Left renal pelvis (tissue), 4 donors: ENCODE results near the gene SLC7A6OS. TPM values are rescaled to one million over a fixed set of nuclear protein-coding genes. Genes with fewer than 3 reads are reported as not detected.

Source experiments
- DNase-seq, 4 donors: peaks; one replicate each; pipeline ENCODE4 v3.0.0-alpha.2; 2013; ENCODE audit warnings: low read depth in 4 of 4, low spot score in 3 of 4
- polyA plus RNA-seq, 4 donors: library from polyadenylated mRNA; unstranded; fragments of 120-200 nt; gene quantifications; one replicate each; pipeline ENCODE4 v1.2.1, GENCODE V29; 2013; ENCODE audit not compliant: insufficient read length in 4 of 4

Gene SLC7A6OS
- 10 to 100 TPM; 16.0 to 23.7 (median 21.9) TPM for polyA plus RNA-seq

DNA sequence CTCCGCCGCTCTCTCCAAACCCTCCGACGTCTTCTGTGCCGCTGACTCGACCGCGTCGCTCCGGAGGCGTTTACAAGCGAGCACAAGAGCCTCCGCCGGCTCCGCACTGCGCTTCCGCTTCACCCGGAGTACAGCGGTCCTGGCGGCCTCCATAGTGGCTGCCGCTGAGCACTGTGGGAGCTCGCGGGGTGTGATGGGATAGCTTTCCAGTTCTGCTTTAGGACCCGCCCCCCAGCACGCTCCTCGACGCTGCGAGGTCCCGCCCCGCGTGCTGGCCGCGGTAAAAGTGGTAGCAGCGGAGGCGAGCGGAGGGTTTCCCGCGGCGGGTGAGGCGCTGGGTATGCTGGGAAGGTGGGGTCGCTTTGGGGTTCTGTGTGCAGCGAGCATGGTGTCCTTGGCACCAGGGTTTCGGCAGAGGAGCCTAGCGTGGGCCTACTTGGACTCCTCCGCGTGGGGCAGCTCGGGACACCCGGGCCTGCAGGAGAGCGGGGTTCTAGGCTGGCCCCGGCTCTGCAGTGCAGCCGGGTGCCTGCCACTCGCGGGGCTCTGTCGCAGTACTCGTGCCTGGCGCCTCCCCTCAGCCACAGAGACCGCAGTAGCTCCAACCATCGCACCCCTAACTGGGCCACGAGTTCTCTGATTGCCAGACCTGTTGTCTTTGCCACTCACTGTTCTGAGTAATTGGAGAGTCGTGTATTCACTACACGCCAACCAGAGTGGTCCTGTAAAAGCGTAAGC, at the start of gene SLC7A6OS, which contains the start of gene PRMT7:
Gene SLC7A6OS, minus strand, starts transcription at position 173 of the 738 bp plus-strand sequence. Its CDS starts 20 bp downstream, at position 153.
Gene PRMT7, plus strand, starts transcription at position 246 of the 738 bp plus-strand sequence. CDS start 4,961 bp downstream, outside the sequence.
- peak in 3 of 4 donors; percentile 78 to 82 (median 79) for DNase-seq

DNA sequence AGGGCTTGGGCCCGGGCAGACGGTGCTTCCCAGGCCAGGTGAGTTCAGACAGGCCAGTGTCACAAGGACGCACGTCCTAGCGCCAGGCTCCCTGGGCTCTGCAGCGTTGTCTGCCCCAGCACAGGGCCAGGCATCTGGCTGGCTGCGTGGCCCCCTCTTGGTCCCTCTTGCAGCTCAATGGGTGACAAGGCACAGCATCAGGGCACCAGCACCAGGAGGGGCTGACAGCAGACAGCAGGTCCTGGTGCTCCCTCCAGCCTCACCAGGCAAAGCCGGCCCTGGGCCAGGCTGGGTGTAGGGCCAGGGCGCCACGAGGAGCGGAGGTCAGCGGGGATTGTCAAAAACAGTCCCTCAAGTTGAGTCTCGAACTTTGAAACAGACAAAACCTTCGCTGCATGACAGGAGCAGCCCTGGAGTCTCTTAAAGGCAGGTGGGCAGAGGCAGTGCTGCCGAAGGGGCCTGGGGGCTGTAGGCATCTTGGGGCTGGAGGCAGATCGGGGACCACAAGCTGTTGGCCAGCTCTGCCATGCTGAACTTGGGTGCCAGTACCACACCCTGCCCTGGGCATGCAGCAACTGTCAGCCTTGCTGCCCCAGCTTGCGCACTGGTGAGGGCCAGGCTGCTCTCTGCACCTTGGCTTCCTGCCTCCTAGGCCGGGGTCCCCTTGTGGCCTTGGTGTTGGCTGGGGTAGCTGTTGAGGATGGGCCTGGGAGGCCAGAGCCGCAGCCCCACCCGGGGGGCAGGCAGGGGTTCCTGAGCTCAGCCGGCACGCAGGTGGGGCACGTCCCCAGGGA, 48.8 kb upstream of the SLC7A6OS start:
- DNase-seq: no peak

DNA sequence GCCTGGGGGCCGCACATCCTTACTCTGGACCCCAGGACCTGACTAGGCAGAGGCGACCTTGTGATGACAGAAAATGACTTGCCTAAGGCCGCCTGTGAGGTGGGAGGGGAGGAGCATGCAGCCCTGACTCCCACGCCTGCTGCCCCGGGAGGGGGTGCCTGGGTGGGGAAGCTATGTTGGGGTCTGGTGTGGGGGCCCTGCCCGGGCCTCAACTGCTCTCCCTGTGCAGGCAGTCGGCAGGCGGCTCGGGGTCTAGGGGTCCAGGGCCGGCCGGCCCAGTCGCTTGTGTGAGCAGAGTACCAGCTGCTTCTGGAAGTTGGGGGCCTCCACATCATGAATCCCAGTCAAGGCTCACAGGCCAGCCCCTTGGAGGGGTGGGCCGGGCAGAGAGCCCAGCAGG, 48.2 kb upstream of the SLC7A6OS start:
- no peak for DNase-seq

DNA sequence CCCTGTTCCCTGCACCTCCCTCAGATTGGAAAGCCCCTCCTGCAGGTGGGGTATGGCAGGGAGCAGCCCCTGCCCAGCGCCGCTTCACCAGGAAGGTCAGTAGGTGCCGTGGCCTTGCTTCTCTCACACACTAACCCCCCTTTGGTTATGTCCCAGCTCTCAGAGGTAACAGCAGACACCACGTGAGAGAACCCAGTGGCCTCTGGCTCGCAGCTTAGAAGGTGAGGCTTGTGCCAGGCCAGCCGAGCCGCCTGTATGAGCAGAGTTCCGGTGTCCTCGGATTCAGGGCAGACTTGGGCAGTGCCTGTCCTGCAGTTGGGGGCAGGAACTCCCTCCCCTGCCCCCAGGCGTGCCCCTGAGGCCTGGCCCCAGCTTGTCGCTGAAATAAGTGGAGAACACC, 47.2 kb upstream of the SLC7A6OS start:
- DNase-seq: no peak

DNA sequence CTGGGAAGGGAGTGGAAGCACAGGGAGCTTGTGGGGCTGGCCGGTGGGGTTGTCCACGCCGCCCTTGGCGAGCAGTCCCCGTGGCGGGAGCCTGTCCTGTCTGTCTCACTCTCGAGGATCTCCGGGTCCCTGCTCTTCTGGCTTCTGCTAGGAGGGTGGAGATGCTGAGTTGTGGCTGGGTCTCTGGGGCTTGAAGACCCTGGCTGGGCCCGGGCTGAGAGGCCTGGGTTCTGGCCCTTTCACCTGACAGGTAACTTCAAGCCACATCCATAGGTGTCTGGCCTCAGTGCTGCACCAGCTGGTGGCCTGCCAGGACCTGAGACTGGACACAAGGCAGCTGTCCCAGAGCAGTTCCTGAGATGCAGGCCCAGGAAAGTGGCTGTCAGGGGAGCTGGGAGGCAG, 46.8 kb upstream of the SLC7A6OS start:
- DNase-seq: no peak

DNA sequence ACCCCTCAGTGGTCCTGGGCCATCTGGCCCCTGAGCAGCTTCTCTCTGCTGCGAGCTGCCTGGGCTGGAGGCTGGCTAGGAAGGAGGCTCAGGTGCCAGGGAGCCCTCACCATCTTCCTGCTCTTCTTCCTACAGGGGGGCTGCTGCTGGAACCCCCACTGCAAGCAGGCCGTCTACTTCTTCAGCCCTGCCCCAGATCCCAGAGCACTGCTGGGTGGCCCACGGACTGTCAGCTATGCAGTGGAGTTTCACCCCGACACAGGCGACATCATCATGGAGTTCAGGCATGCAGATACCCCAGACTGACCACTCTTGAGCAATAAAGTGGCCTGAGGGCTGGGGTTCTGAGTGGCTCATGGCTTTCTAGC, 46.2 kb upstream of the SLC7A6OS start:
- DNase-seq: no peak

DNA sequence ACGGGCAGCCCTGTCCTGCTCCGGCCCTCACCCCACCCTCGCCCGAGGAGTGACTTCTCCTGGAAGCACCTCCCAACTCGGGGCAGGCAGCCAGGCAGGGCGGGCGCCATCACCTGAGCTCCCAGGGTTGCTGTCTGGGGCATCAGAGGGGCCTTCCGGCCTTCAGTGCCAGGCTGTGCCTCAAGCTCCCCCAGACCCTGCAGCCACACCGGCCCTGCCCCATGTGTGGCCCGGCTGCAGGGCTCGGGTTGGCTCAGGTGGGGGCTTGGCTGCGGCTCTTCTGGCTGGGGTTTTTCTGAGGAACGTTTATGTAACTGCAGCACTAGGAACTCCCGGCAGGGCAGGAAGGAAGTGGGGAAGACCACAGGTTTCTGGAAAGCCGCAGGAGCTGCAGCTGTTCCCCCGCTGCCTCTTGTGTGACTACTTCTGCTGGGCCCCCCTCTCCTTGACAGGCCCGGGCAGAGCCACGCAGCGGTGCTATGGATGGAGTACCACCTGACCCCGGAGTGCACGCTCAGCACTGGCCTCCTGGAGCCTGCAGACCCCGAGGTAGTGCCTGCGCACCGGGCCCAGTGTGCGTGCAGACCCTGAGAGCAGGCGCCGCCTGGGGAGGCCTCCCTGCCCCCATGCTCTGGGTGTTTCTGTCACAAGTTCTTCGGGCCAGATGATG, 45.6 kb upstream of the SLC7A6OS start:
- DNase-seq: no peak

DNA sequence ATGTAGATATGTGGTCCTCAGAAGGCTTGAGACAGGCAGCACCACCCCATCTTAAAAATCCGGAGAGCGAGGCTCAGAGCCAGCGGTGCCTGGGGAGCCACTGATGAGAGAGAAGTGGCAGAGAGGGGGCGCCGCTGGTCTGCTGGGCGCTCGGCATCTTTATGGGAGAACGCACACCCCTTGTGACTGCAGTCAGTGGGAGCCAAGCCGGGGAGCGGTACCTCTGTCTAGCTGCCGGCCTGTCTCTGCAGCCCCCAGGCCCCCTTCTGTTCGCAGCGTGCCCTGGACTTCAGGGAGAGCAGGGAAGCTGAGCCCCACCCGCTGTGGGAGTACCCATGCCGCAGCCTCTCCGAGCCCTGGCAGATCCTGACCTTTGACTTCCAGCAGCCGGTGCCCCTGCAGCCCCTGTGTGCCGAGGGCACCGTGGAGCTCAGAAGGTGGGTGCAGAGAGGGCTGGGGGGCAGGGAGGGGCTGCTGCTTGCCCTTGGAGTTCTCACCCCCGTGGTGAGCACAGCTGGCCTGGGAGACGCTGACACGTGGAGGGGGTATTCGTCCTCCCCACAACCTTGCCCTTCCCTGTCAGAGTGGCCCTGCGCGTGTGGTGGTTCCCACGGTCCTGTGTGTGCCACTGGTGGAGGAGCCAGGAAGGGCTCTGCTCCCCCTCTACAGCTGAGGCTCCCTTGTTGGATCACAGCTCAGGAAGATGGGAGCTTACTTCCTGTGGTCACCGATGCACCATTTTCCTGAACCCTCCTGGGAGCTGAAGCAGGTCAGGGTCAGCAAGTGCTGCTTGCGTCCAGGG, 44.9 kb upstream of the SLC7A6OS start:
- DNase-seq: no peak

DNA sequence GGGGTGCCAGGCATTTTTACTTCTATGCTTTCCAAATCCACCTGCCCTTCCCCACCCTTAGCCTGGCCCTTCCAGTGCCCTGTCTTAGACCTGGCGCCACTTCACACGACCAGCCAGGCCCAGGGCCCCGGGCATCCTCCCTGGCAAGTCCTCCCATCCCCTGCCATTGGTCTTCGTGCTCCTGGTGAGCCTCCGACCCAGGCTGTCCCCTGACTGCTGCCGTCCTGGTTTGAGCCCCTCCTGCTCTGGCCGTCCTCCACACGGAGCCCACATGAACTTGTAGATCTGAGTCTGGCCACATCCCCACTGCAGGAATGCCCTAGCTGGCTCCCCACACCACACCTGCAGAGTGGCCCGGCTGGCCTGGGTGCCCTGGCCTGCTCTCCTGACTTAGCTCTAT, 44.1 kb upstream of the SLC7A6OS start:
- no peak for DNase-seq

DNA sequence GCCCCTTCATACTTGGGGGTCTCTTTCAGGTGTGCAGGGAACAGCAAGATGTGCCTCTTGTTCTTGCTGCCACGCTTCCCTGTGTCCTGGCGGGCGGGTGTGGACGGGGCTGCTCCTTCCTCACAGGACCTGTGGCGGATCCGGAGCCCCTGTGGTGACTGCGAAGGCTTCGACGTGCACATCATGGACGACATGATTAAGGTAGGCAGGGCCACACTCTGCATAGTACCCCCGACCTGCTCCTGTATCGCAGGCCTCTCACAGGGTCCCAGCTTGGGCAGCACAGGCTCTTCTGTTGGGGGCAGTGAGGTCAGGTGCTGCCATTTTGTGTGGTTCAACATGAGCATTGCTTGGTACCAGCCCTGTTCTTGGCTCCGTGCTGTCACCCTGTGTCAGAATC, 42.6 kb upstream of the SLC7A6OS start:
- DNase-seq: no peak

DNA sequence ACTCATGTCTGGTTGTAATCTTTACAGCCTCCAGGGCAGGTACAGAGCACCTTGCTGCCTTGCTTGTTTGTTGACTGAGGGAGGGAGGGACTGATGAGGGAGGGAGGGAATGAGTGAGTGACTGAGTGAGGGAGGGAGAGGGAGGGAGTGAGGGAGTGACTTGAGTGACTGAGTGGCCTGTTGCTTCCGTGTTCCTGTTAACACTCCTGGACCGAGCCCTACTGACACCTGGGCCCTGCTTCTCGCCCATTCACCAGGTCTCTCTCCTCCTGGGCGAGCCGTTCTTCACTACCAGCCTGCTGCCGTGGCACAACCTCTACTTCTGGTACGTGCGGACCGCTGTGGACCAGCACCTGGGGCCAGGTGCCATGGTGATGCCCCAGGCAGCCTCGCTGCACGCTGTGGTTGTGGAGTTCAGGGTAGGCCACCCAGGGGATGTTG, 41.3 kb upstream of the SLC7A6OS start:
- no peak for DNase-seq

DNA sequence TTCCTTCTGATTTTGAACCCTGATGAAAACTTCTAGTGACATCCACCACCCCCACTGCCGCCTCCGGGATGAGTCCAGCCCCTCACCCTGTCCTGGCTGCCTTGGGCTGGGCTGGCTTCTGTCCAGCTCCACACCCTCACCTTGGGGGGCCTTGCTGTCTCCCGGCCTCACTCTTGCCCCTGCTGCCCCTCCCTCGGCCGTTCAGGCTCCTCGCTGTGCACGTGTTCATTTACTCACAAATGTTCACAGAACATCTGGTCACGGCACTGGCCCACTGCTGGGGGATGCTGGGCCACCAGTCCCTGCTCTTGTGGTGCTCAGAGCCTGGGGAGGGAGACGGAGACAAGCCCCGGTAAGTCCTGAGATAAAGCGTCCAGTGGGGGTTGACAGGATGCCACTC, 40.7 kb upstream of the SLC7A6OS start:
- no peak for DNase-seq

DNA sequence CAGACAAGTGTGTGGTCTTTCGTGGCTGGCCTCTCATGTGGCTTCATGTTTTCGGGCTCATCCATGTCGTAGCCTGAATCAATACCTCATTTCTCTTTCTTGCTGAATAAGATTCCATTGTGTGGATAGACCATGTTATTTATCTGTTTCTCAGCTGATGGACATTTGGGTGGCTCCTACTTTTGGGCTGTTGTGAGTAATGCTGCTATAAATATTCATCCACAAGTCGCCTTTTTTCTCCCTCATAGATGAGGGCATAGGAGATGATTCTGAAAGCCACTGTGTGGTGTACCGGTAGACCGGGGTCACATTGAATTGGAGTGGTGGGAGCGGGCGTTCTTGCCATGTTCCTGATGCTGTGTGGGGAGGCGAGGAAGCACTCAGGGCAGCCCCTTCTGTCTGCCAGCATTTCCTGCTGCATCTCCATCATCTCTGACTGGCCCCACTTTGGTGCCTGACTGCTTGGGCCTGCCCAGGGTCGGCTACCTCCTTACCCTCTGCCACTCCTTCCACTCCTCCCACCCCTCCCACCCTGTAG, 40.1 kb upstream of the SLC7A6OS start:
- no peak for DNase-seq

DNA sequence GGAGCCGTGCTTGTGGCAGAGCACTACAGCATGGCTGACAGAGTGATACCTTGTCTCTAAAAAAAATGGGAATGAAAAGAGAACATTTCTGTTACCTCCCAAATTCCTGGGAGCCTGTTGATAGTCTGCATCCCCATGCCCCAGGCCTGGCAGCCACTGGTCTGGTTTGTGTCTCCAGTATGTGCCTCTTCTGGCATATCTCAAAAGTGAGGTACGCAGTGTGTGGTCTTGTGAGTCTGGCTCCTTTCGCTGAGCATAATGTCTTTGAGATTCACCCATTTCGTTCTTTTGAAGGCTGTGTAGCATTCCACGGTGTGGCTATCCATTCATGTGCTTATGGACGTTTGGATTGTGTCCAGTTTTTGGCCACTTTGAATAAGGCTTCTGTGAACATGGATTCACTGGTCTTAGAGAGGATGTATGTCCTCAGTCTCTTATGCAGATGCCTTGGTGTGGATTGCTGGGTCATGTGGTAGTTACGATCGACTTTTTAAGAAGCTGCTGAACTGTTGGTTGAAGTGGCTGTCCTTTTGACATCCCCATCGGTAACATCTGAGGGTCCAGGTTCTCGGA, 39.2 kb upstream of the SLC7A6OS start:
- no peak for DNase-seq

DNA sequence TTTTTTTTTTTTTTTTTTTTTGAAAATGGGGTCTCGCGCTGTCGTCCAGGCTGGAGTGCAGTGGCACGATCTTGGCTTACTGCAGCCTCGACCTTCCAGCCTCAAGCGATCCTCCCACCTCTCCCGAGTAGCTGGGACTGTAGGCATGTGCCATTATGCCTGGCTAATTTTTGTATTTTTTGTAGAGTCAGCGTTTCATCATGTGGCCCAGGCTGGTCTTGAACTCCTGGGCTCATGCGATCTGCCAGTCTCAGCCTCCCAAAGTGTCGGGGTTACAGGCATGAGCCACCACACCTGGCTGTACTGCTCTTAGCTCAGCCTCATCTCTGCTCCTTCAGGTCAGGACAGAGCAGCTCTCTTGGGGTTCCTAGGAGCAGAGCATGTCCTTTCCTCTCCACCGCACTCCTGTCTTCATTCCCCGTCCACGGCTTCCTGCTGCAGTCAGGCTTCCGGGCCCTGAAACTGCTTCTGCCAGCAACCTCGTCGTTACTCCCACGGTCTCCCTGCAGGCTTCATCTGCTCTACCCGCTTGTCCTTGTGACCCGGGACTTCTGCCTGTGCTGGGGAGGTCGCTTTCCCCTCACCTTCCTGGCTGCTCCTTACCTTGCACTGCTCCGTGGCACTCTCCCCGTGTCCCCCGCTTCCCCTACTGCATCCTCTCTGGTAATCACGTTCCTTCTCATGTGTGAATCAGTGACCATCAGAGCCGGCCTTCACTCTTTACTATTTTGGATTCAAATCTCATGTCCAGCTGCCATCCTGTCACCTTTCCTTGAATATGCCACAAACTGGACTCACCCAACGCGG, 38.1 kb upstream of the SLC7A6OS start:
- no peak for DNase-seq

DNA sequence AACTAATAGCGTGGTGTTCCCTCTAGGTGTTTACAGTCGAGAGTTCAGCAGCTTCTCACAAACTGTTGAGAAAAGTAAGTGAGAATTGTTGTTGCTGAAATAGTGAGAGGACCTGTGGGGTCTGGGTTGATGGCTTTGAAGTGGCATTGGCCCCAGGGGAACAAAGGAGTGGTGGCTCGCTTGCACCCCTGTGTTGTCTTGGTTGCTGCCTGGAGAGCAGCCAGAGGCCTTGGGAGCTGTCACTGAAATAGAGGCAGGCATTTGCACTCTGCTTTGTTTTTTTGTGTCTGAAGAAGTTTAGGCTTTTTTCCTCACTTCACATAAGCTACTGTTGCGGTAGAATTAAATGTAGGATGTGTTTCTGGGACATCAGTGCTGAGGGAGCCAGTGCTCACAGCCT, 36.9 kb upstream of the SLC7A6OS start:
- DNase-seq: no peak

DNA sequence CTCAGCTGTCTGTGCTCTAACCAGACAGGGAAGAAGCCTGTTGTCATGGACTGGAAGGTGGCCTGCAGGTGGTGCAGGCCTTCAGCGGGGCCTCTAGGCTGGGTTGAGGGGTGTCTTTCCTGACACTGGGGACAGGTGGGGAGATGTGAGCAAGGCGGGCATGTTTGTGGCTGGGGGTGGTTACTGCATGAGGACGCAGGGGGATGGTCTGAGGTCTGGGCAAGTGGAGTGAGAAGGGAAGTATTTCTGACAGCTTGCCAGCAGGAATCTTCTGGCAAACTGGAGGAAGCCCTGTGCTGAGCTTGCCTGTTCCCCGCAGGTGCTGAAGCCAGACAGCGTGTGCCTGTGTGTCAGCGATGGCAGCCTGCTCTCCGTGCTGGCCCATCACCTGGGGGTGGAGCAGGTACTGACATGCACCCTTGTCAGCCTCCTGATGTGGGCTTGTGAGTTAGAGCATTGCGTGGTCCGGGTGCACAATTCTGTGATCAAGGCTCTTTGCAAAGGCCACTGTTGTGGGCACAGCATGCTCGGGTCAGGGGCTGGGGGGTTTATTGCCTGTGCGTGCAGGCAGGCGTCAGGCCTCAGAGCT, 36.2 kb upstream of the SLC7A6OS start:
- DNase-seq: no peak

DNA sequence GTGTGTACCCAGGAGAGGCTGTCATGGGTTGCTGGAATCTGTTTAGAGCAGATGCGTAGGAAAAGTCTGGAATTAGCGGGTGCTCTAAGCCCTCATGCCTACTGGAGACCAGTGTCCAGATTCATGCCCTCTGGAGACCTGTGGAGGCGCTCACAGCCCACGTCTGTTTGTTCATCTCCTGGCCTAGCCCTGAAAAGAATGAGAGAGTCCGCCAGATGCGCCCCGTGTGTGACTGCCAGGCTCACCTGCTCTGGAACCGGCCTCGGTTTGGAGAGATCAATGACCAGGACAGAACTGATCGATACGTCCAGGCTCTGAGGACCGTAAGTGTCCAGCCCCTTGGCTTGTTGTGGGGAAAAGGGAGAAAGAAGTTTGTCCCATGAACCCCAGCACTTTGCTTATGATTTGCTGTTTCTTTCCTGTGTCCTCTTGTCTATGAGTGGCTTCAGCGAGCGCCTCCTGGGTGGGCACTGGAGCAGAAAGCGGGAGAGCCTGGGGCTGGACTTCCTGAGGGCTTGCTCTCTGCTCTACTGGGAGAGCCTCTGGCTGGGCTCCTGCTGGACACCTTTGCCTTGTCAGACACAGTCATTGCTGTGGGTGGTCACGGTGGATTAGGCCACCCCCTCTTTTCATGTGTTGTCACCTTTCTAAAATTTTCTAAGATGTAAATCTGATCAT, 35.4 kb upstream of the SLC7A6OS start:
- DNase-seq: no peak
